ENCODE data around the gene CHML.

CHML gene

DNA sequence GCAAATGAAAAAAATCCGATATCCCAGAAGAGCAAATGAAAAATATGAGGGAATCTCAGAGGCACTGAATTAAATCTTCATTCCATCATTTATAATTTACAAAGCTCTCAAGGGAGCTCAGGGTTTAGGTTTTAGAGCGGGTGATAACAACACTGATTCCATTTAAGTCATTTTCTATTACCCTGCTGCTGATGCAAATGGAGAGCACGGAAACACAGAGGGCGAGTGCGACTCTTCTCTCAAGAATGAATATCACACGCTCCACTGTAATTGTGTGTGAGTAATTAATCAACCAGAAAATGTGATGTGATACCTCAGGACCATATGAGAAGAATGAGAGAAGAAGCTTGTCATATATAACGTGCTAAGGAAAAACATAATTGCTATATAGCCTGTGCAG lies 22.7 kb downstream of the CHML start:
- Mint-ChIP-seq H3K4me1 (ENCODE audit: low read depth) (peaks cover 4% of the 10 kb centered on the region), H3K27me3 (ENCODE audit: low read depth) (no peaks in the 10 kb centered on the region), H3K36me3 (ENCODE audit: low read depth) (no peaks in the 10 kb centered on the region), H3K9me3 (no peaks in the 10 kb centered on the region), H3K4me3 (no peak overlapping the region), H3K27ac (no peak overlapping the region)

DNA sequence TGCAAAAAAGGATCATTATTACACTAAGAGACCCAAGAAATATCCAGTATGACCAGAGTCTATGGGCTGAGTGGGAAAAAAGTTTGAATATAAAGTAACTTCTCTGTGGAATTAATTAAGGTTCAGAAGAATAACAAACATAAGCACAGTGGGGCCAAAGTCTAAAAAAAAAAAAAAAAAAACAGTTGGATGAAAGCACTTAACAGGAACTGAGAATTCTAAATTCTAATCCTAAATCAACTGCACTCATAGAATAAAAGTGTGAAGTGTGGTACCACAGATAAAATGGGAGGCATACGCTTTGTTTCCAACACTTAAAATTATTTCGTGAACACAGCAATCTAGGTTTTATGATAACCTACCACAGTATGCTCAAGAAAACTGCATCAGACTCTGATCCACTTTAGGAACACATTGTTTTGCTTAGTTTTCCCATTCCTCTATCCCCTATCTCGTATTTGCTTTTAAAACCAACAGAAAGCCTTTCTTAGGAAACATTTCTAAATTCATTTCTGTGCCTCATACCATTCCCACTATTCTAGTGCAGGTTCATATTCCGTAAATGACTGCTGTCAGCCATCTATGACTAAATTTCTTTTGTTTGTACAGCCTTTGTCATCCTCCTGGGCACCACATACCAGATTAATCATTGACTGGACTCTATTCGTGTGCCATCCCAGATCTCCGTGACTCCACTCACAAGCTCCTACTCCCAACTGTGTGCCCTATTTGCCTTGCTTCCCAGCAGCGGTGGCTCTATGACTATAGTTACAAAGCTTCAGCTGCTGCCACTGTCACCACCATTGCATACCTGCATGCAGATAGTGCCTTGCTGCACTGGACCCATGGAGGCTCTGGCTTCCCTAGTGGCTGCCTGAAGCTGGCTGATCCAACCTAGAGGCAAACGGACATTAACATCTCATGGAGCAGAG lies 24.9 kb downstream of the CHML start:
- H3K27ac Mint-ChIP-seq: no peak overlapping the region
- H3K4me1 Mint-ChIP-seq (ENCODE audit: low read depth): peaks cover 4% of the 10 kb centered on the region
- no peaks in the 10 kb centered on the region for H3K9me3 Mint-ChIP-seq
- no peaks in the 10 kb centered on the region for H3K27me3 Mint-ChIP-seq (ENCODE audit: low read depth)
- no peak overlapping the region for H3K4me3 Mint-ChIP-seq
- no peaks in the 10 kb centered on the region for H3K36me3 Mint-ChIP-seq (ENCODE audit: low read depth)

DNA sequence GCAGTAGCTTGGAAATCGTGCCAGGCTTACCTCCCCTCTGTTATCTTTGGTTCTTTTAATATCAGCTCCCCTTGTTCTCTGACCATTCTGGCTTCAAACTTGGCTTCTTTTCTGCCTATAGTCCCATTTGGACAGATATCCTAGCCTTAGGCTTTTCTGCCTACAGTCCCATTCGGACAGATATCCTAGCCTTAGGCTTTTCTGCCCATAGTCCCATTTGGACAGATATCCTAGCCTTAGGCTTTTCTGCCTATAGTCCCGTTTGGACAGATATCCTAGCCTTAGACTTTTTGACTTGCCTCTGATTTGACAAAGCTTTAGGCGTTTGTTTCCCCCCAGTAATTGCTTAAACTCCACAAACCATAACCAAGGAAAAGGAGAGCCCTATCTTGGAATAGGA lies 25.6 kb downstream of the CHML start:
- H3K9me3 Mint-ChIP-seq: no peaks in the 10 kb centered on the region

DNA sequence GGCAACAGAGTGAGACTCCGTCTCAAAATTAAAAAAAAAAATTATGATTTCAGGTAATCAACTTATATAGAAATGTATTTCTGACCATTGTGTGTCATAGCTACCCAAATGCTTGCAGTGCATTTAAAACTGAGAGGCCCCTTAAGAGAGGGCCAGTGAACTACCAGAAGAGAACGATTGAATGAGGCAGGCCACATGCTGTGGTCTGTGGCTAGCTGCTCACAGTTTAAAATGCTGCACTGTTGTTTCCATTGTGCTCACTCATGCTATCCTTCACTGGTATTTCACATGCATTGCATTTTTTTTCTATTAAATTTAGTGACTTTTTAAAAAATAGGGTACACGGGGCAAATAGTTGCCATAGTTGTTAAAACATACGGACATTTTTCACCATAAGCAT lies 26.0 kb downstream of the CHML start:
- H3K36me3 Mint-ChIP-seq (ENCODE audit: low read depth): no peaks in the 10 kb centered on the region

More for the DNA sequence above, 25.6 kb downstream of the CHML start:
- H3K36me3 Mint-ChIP-seq (ENCODE audit: low read depth): no peaks in the 10 kb centered on the region
- peaks cover 4% of the 10 kb centered on the region for H3K4me1 Mint-ChIP-seq (ENCODE audit: low read depth)
- no peak overlapping the region for H3K4me3 Mint-ChIP-seq
- no peak overlapping the region for H3K27ac Mint-ChIP-seq
- H3K27me3 Mint-ChIP-seq (ENCODE audit: low read depth): no peaks in the 10 kb centered on the region

DNA sequence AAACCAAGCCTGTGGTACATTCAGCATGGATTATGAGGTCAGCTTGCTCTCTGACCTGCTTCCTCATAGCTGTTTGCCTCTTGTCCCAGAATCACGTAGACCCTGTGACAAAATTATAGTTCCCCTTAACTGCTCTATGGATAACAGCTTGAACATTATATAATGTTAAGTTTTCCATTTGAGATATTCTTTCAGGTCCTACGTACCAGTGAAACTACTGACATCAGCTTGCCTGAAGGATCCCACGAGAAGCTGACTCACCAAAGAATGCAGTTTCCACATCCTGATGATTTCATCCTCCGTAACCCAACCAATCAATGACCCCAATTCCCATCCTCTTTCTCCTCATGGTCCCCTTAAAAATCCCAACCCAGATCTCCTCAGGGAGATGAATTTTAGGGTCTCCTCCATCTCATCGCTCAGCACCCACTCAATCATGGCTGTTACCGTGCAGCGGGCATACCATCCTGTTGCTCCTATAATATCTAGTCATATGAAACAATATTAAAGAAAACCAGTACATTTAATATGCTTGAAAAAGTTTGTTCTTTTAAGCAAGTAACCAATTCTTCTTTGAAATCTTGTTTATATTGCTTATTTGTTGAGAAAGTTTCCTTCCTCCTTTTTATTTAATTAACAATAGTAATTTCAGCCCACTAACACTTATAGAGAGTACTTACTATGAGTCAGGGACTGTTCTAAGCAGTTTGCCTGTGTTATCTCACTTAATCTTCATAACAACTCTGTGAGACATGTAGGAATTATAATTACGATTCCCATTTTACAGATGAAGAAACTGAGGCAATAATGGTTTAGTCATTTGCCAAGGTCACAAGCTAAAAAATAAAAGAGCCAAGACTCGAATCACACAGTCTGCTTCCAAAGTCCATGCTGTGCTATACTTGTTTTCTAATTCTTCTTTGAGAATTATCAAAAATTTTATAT lies 27.4 kb downstream of the CHML start:
- H3K4me1 Mint-ChIP-seq (ENCODE audit: low read depth): peaks cover 4% of the 10 kb centered on the region
- no peaks in the 10 kb centered on the region for H3K36me3 Mint-ChIP-seq (ENCODE audit: low read depth)

More for the DNA sequence above, 26.0 kb downstream of the CHML start:
- Mint-ChIP-seq H3K4me1 (ENCODE audit: low read depth) (peaks cover 4% of the 10 kb centered on the region), H3K4me3 (no peak overlapping the region), H3K27ac (no peak overlapping the region), H3K9me3 (no peaks in the 10 kb centered on the region), H3K27me3 (ENCODE audit: low read depth) (no peaks in the 10 kb centered on the region)

DNA sequence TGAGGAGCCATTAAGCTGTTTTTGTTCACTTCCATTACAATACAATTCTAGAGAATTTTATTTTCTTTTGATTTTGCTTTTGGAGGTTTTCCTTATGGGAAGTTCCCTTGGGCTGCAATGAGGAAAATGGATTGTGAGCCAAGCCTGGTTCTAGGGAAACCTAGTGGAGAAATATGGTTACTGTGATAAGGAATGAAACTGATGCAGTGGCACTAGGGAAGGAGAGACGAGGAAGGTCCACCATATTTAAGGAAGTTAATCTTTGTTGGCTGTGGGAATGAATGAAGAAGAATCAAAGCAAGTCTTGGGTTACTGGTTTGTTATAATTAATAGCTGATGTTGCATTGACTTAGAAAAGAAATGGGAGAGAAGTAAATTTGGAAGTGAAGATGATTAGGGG lies 28.4 kb downstream of the CHML start:
- Mint-ChIP-seq H3K27me3 (ENCODE audit: low read depth) (no peaks in the 10 kb centered on the region), H3K9me3 (no peaks in the 10 kb centered on the region), H3K4me3 (no peak overlapping the region), H3K27ac (no peak overlapping the region), H3K36me3 (ENCODE audit: low read depth) (no peaks in the 10 kb centered on the region), H3K4me1 (ENCODE audit: low read depth) (peaks cover 4% of the 10 kb centered on the region)

More for the DNA sequence above, 27.4 kb downstream of the CHML start:
- Mint-ChIP-seq H3K27ac (no peak overlapping the region), H3K4me3 (no peak overlapping the region), H3K27me3 (ENCODE audit: low read depth) (no peaks in the 10 kb centered on the region), H3K9me3 (no peaks in the 10 kb centered on the region)

DNA sequence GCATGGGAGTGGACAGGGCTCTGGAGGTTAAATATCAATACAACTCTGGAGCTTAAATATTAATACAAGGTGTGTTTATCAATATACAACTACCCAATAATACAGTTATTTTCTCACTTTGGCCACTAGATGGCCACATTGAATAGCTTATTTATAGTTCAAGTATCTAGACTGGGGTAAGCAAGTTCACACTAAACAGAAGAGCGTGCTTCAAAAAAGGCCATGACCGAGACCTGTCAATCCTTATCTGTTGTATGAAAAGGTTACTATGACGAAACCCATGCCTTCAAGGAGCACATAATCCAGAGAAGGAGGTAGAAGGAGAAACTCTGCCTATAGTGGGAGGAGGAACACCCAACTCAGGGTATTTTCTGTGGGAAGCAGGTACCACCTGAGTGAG lies 29.1 kb downstream of the CHML start:
- H3K4me3 Mint-ChIP-seq: no peak overlapping the region
- H3K36me3 Mint-ChIP-seq (ENCODE audit: low read depth): no peaks in the 10 kb centered on the region
- H3K9me3 Mint-ChIP-seq: no peaks in the 10 kb centered on the region
- no peak overlapping the region for H3K27ac Mint-ChIP-seq
- H3K27me3 Mint-ChIP-seq (ENCODE audit: low read depth): no peaks in the 10 kb centered on the region
- H3K4me1 Mint-ChIP-seq (ENCODE audit: low read depth): peaks cover 4% of the 10 kb centered on the region

DNA sequence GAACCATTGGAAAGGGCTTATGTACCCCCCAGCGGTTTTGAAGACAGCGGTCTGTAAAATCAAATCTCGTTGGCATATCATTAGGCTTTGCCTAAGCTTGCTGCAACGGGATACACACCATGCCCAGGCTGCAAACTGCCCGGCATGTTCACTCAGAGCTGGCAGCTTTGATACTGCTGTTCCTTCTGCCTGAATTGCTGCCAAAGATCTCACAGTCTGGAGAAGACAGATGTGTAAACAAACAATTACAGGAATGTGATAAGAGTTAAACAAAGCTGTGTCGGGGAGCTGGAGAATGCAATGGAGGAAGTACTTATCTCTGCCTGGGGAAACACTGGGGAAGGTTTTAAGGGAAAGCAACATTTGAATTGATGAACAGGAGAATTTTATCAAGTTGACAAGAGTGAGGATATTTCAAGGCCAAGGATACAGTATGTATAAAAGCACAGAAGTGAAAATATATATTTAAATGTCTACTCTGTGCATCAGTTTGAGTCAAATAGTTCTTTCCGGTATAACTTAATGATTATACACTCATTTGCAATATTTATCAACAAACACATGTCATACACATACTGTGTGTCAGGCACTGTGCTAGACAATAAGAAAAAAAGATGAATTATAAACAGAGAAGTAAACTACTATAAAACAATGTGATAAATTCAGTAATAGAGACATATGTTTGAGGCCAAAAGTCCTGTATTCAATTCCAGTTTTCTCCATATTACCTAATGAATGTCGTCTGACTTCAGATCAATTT lies 29.9 kb downstream of the CHML start:
- no peak overlapping the region for H3K27ac Mint-ChIP-seq
- no peaks in the 10 kb centered on the region for H3K27me3 Mint-ChIP-seq (ENCODE audit: low read depth)
- H3K9me3 Mint-ChIP-seq: no peaks in the 10 kb centered on the region
- no peaks in the 10 kb centered on the region for H3K36me3 Mint-ChIP-seq (ENCODE audit: low read depth)
- H3K4me1 Mint-ChIP-seq (ENCODE audit: low read depth): peaks cover 4% of the 10 kb centered on the region
- H3K4me3 Mint-ChIP-seq: no peak overlapping the region

DNA sequence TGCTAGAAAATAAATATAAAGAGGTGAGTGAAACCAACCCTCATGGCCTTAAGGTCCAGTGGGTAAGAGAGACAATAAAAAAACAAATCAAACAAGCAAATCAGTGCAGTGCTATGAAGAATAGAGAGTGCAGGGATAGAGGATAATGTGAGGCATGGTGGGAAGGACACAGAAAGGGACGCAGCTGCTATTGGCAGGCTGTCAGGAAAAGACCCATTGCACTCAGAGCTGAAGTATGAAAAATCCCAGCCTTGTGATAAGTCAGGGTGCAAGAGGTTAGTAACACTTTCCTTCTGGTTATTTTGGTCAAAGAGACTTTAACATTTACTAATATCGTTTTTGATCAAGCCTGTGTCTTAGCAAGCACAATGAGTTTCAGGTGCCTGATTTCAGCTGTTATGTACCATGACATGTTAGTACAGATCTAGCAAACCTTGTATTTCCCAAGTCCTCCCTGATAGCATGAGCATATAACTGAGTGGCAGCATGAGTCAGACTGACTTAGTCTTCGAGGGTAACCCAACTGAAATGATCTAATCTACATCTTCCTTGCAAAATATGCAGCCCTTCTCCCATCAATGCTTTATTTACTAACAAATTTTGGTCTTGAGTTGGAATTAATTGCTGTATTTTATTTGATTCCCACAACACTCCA lies 31.7 kb downstream of the CHML start:
- Mint-ChIP-seq H3K27ac (no peak overlapping the region), H3K9me3 (no peaks in the 10 kb centered on the region), H3K36me3 (ENCODE audit: low read depth) (no peaks in the 10 kb centered on the region), H3K4me1 (ENCODE audit: low read depth) (peaks cover 4% of the 10 kb centered on the region), H3K27me3 (ENCODE audit: low read depth) (no peaks in the 10 kb centered on the region), H3K4me3 (no peak overlapping the region)

DNA sequence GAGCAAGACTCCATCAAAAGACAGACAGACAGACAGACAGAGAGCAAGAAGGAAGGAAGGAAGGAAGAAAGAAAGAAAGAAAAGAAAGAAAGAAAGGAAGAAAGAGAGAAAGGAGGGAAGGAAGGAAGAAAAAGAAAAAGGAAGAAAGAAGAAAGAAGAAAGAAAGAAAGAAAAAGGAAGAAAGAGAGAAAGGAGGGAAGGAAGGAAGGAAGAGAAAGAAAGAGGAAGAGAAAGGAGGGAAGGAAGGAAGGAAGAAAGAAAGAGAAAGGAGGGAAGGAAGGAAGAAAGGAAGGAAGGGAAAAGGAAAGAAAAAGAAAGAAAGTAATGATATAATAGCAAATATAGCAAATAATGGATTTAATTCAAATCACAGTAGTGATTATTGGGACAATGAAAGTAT lies 32.7 kb downstream of the CHML start:
- H3K9me3 Mint-ChIP-seq: no peaks in the 10 kb centered on the region
- H3K27ac Mint-ChIP-seq: no peak overlapping the region
- no peaks in the 10 kb centered on the region for H3K36me3 Mint-ChIP-seq (ENCODE audit: low read depth)
- no peak overlapping the region for H3K4me3 Mint-ChIP-seq
- no peaks in the 10 kb centered on the region for H3K4me1 Mint-ChIP-seq (ENCODE audit: low read depth)
- no peaks in the 10 kb centered on the region for H3K27me3 Mint-ChIP-seq (ENCODE audit: low read depth)

DNA sequence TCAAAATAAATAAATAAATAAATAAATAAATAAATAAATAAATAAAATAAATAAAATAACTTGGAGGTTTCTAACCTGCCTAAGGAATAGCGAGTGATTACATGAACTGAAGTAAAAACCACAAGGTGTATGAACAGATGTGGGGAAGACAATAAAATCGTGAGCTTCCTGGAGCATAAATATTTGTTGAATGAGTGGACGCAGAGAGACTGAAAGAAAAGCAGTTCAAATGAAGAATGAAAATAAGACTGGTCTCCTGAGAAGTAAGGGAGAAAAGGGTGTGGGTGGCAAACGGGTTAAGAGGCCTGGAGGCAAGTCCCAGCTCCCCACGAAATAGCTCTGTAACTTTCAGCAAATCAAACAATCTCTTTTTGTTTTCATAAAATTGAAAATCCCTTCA lies 33.6 kb downstream of the CHML start:
- H3K36me3 Mint-ChIP-seq (ENCODE audit: low read depth): no peaks in the 10 kb centered on the region
- H3K27me3 Mint-ChIP-seq (ENCODE audit: low read depth): no peaks in the 10 kb centered on the region
- H3K9me3 Mint-ChIP-seq: no peaks in the 10 kb centered on the region
- H3K4me3 Mint-ChIP-seq: no peak overlapping the region
- no peaks in the 10 kb centered on the region for H3K4me1 Mint-ChIP-seq (ENCODE audit: low read depth)
- no peak overlapping the region for H3K27ac Mint-ChIP-seq

DNA sequence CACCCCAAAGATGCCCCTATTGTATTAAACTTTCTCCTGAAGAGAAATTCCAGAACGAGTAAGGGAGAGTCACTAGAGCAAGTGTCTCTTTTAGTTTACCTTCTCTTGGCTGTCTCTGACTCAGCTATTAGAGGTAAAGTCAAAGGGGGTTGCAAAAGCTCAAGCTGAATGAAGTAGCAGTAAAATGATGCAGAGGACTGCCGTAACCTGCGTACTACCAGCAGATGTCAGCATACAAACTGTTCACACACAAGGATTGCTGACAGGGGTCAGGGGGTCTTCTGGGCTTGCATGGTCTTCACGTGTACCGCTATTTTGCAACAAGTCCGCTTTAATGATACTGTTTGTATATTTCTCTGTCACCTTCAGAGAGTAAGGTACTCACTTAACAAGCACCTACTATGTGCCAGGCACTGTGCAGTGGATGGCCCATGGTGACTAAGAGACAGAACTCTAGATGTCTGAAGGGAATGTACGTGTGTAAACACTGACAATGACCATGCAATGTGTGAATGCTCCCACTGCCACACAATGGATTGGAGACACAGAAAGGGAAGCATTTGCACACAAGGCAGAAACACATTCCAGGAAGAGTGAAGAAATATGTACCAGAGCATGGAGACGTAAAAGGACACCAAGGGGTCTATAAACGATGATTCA lies 34.9 kb downstream of the CHML start:
- Mint-ChIP-seq H3K27ac (no peak overlapping the region), H3K36me3 (ENCODE audit: low read depth) (no peaks in the 10 kb centered on the region), H3K4me1 (ENCODE audit: low read depth) (no peaks in the 10 kb centered on the region), H3K9me3 (no peaks in the 10 kb centered on the region), H3K27me3 (ENCODE audit: low read depth) (no peaks in the 10 kb centered on the region), H3K4me3 (no peak overlapping the region)

DNA sequence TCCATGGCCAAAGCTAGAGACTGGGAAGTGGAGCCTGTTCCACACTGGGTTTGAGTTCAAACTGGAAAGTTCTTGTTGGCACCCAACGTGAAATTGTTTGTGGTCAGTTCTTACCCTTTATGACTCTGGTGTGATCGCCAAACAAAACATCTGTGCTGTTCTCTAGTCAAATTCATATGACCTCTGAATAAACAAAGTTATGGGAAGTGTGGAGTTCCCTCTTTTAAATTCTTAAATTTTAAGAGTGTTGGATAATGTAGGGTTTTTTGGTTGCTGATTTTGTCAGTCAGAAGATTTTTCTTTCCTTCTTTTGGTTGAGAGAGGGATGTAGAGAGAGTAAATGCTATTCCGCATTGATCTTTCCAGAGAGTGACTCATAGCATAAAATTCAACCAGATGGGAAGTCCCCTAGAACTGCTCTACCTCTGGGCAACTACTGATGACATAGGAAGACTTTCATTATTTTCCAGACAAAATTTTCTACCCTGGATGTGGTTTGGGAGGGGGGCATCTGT lies 36.4 kb downstream of the CHML start:
- no peak overlapping the region for H3K4me3 Mint-ChIP-seq
- no peaks in the 10 kb centered on the region for H3K4me1 Mint-ChIP-seq (ENCODE audit: low read depth)
- no peaks in the 10 kb centered on the region for H3K36me3 Mint-ChIP-seq (ENCODE audit: low read depth)
- no peaks in the 10 kb centered on the region for H3K27me3 Mint-ChIP-seq (ENCODE audit: low read depth)
- no peaks in the 10 kb centered on the region for H3K9me3 Mint-ChIP-seq
- no peak overlapping the region for H3K27ac Mint-ChIP-seq
